RWPE2 (cell line): ENCODE measurements around the gene MDH2.

Experiments
- ATAC-seq: fragments of 200-7000 bp; cut with Tn5 transposase; 3 replicates; pipeline ENCODE4 v1.9.1; 2021; ENCODE audit warnings: low read depth
- DNase-seq: peaks from one replicate; pipeline ENCODE4 v3.0.0-alpha.2; 2020; ENCODE audit warnings: low spot score
- H3K27ac ChIP-seq: fragments of 450-650 bp; 2 replicates; pipeline ENCODE4 v1.5.1; 2017; ENCODE audit warnings: mild to moderate bottlenecking; ENCODE audit not compliant: poor library complexity, severe bottlenecking
- H3K27me3 ChIP-seq: fragments of 250-450 bp; sonication (Bioruptor Pico); 2 replicates; pipeline ENCODE4 v1.5.1; 2021; ENCODE audit warnings: mild to moderate bottlenecking, moderate library complexity; ENCODE audit not compliant: insufficient read depth, poor library complexity, severe bottlenecking
- H3K36me3 ChIP-seq: fragments of 250-450 bp; sonication (Bioruptor Pico); 2 replicates; pipeline ENCODE4 v1.5.1; 2020; ENCODE audit warnings: low read depth, mild to moderate bottlenecking, moderate library complexity
- H3K4me1 ChIP-seq: fragments of 250-450 bp; sonication (Bioruptor Pico); 2 replicates; pipeline ENCODE4 v1.5.1; 2021; ENCODE audit warnings: mild to moderate bottlenecking, moderate library complexity; ENCODE audit not compliant: insufficient read depth, poor library complexity, severe bottlenecking
- H3K4me3 ChIP-seq: fragments of 250-450 bp; sonication (Bioruptor Pico); 2 replicates; pipeline ENCODE4 v1.5.1; 2021; ENCODE audit warnings: mild to moderate bottlenecking, moderate library complexity; ENCODE audit not compliant: severe bottlenecking
- H3K9me3 ChIP-seq: fragments of 250-450 bp; sonication (Bioruptor Pico); 2 replicates; pipeline ENCODE4 v1.5.1; 2021; ENCODE audit warnings: mild to moderate bottlenecking, moderate library complexity; ENCODE audit not compliant: severe bottlenecking
- CTCF ChIP-seq: fragments of 450-650 bp; IDR thresholded peaks from one replicate; pipeline ENCODE4 v1.5.1; 2017; ENCODE audit warnings: mild to moderate bottlenecking, moderate library complexity; ENCODE audit not compliant: poor library complexity, severe bottlenecking

The MDH2 gene

GRCh38 chr7:76031964-76032363, 15.9 kb upstream of the MDH2 start:
- Histone ChIP-seq H3K4me1 (no peaks in the 10 kb centered on the region), H3K27ac (no peak overlapping the region), H3K9me3 (no peaks in the 10 kb centered on the region), H3K4me3 (no peak overlapping the region), H3K27me3 (no peaks in the 10 kb centered on the region), H3K36me3 (0 out of 2 replicates have a peak, but pooled peaks cover 5% of the 10 kb centered on the region)
- no peak for TF ChIP-seq CTCF
- ATAC-seq, result no peak
- DNase-seq, result no peak

- H3K4me1 ChIP-seq, result no peaks in the 10 kb centered on the region
- DNase-seq (no peak), ATAC-seq (peak; percentile 49; the same call in 2 of the 3 replicates)
- no peak overlapping the region for H3K27ac ChIP-seq
- no peaks in the 10 kb centered on the region for H3K27me3 ChIP-seq
- TF ChIP-seq CTCF, result no peak
- no peak overlapping the region for H3K4me3 ChIP-seq
- no peaks in the 10 kb centered on the region for H3K9me3 ChIP-seq
- H3K36me3 ChIP-seq, result no peaks in the 10 kb centered on the region
Observed at GRCh38 chr7:76037310-76037709, 10.6 kb upstream of the MDH2 start.

- Histone ChIP-seq H3K9me3 (no peaks in the 10 kb centered on the region), H3K27me3 (no peaks in the 10 kb centered on the region), H3K4me1 (no peaks in the 10 kb centered on the region), H3K27ac (no peak overlapping the region), H3K36me3 (no peaks in the 10 kb centered on the region), H3K4me3 (no peak overlapping the region)
- ATAC-seq (no peak), DNase-seq (no peak)
- TF ChIP-seq CTCF, result no peak
Observed at GRCh38 chr7:76040126-76040525, 7.8 kb upstream of the MDH2 start.

- H3K27ac ChIP-seq, result no peak overlapping the region
- ATAC-seq (no peak), DNase-seq (no peak)
- TF ChIP-seq CTCF, result no peak
- no peak overlapping the region for H3K4me3 ChIP-seq
- H3K4me1 ChIP-seq, result peaks cover 6% of the 10 kb centered on the region
- no peaks in the 10 kb centered on the region for H3K36me3 ChIP-seq
- no peaks in the 10 kb centered on the region for H3K9me3 ChIP-seq
- no peaks in the 10 kb centered on the region for H3K27me3 ChIP-seq
Observed at GRCh38 chr7:76044375-76044865, 3.5 kb upstream of the MDH2 start.

GRCh38 chr7:76047305-76047810, 548 bp upstream of the MDH2 start:
- Histone ChIP-seq H3K4me3 (peak overlapping the region; percentile 92), H3K9me3 (no peaks in the 10 kb centered on the region), H3K27me3 (no peaks in the 10 kb centered on the region), H3K4me1 (peaks cover 9% of the 10 kb centered on the region), H3K36me3 (peaks cover 14% of the 10 kb centered on the region; the same call in 1 of the 2 replicates), H3K27ac (peak overlapping the region; percentile 75)
- DNase-seq (no peak), ATAC-seq (no peak)
- TF ChIP-seq CTCF, result no peak
